Breast epithelium (tissue), 3 donors: ENCODE measurements around the gene RANBP1.

Experiments
- CTCF ChIP-seq, 3 donors: fragments of 450-650 bp; IDR thresholded peaks; one replicate each; pipeline ENCODE4 v1.5.1; 2016 to 2017; ENCODE audit warnings: antibody characterized with exemption in 3 of 3, mild to moderate bottlenecking in 3 of 3, moderate library complexity in 3 of 3
- POLR2AphosphoS5 ChIP-seq, 3 donors: sonication (generic); formaldehyde crosslinking; IDR thresholded peaks; one replicate each; pipeline ENCODE4 v1.6.1; 2017; ENCODE audit warnings: antibody characterized with exemption in 3 of 3

GRCh38 chr22:20138417-20138738, 22.5 kb downstream of the RANBP1 start:
- TF ChIP-seq CTCF (IDR thresholded peaks at IDR 0.05) (no peak), POLR2AphosphoS5 (IDR thresholded peaks at IDR 0.05) (no peak)
